Frontal cortex (tissue), 4 donors: ENCODE results near the gene B3GAT3. TPM values are rescaled to one million over a fixed set of nuclear protein-coding genes. Genes with fewer than 3 reads are reported as not detected.
A peak's percentile ranks its signal among the peaks of the same experiment; 100 is the strongest.
"Not testable (repeated sequence)": the region's sequence is repeated elsewhere in the genome, so short reads cannot be mapped to it uniquely, and the experiment has no call there.

Experiments used
- DNase-seq, 2 donors: peaks; one replicate each; pipeline ENCODE4 v3.0.0; 2012; ENCODE audit warnings: low spot score in 2 of 2
- FAIRE-seq: peaks from 2 replicates; lab custom pipeline; 2012; peaks lifted over from hg19 to GRCh38; lab: Jason Lieb, UNC
- total RNA-seq: library from RNA; depleted of rRNA; stranded (reverse); fragments of >200 nt; gene quantifications from one replicate; pipeline ENCODE4 v1.2.3, GENCODE V29; 2014
- donor health status: control.
- donor health status: control.
- donor health status: control.

The B3GAT3 gene
- total RNA-seq, 1 donor from 2014 or later: 21.6 TPM

DNA sequence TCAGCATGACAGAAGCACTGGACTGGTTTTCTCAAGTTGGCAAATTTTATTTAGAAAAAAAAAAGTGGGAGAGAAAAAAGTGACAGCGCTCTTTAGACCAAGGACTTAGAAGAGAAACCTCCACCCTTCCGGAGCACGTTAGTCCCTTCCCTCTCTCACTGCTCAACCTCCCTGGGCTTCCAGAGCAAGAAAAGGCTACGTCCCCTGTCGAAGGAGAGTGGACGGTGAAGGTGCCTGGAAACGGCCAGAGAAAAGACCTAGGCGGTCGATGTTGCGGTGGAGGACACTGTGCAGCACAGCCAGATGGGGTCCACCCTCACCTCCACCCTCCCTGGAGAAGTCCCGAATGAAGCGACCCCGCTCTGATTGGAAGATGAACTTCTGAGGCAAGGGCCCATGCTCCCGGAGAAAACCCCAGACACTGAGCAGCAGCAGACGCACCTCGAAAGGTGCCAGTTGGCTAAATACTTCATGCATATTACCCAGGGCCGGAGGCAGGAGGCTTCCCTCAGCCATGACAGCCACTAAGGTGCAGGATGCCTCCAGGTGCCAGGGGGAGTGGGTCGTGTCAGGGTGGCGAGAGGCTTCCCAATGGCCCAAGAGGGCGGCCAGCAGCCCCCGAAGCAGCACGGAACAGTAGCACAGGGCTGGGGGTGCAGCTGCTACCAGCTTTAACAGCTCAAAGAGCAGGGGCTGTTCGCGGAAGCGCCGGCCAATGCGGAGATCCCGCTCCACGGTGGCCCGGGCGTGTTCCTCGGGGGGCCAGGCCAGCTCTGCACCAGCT lies 25.2 kb upstream of the B3GAT3 start:
- no peak for FAIRE-seq

GRCh38 chr11:62645946-62646824 lies 24.4 kb upstream of the B3GAT3 start, which contains the start of gene GANAB:
Gene GANAB (minus strand): TSS chr11:62646613. CDS start chr11:62646599, 14 bp downstream.
- DNase-seq: peak; percentile 99 to 100
- peak; percentile 55 for FAIRE-seq

More for the DNA sequence above, 25.2 kb upstream of the B3GAT3 start:
- DNase-seq: no peak

- DNase-seq (no peak), FAIRE-seq (no peak)
Measured at GRCh38 chr11:62645671-62645945, 23.8 kb upstream of the B3GAT3 start.

DNA sequence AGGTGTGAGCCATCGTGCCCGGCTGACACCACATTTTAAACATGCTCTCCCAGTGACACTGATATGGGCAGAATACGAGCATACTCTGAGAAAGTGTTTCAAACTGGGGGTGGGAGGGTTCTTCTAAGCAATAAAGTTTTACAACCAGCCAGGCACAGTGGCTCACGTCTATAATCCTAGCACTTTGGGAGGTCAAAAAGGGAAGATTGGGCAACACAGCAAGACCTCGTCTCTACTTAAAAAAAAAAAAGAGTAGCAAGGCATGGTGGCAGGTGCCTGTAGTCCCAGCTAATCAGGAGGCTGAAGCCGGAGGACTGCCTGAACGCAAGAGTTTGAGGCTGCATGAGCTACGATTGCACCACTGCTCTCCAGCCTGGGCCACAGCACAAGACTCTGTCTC lies 22.4 kb upstream of the B3GAT3 start:
- no peak for FAIRE-seq

DNA sequence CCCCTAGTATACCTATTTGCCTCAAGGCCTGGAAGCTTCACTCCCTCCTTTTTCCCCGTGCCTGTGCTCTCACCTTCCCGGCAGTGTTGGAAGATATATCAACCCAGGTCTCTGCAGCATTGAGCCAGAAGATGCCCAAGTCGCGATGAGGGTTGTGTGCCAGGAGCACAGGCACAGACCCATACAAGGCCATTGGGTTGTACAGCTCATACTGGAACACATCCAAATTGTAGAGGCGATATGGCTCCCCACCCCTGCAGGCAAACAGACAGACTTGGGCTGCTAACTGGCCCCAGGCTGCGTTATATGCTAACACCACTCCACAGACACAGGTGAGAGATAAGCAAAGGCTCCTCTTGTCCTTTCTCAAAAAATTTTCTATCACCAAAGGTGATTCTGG lies 10.7 kb upstream of the B3GAT3 start:
- no peak for DNase-seq
- FAIRE-seq: no peak

More for the DNA sequence above, 22.4 kb upstream of the B3GAT3 start:
- no peak for DNase-seq

GRCh38 chr11:62627713-62628112 lies 5.9 kb upstream of the B3GAT3 start:
- DNase-seq: no peak
- no peak for FAIRE-seq

DNA sequence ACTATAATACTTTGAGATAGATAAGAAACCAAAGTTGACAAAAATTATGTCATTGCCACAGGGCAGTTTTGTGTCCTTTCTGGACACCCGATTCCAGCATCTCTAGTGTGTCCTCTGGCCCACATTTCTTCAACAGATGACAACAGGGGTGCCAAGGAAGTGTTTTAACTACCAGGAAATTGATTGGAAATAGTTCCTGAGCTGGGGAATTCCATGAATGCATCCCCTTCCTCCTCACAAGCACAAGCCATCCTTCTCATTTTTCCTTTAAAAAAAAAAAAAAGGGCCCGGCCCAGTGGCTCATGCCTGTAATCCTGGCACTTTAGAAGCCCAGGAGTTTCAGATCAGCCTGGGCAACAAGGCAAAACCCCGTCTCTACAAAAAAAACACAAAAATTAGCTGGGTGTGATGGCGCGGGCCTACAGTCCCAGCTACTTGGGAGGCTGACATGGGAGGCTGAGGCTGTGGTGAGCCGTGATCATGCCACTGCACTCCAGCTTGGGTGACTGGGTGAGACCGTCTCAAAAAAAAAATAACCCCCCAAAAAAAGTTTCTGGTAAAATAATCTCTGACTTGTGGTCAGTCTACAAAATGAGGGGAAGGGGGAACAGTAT lies 797 bp upstream of the B3GAT3 start:
- DNase-seq (no peak), FAIRE-seq (no peak)

DNA sequence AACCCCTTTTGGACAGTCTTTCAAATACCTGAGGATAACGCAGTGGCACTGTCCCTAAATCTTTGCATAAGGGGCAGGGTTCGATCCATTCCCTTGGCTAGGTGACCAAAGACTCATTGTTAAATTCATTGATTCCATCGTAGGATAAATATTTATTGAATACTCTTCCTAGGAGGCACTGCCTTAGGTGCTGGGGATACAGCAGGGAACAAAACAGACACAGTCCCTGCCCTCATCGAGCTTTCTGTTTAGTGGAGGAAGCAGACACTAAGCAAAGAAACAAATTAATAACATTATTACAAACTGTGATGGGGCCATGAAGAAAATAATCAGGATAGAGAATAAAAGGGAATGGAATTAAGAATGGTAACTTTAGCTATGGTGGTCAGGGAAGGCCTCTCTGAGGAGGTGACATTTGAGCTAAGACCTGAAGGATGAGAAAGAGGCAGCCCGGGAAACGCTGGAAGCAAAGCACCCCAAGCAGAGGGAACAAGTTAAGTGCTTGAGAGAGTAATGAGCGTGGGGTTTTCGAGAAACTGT lies 689 bp downstream of the B3GAT3 start:
- DNase-seq (no peak), FAIRE-seq (no peak)

- not testable (repeated sequence) for FAIRE-seq, DNase-seq
Measured at GRCh38 chr11:62616957-62617356, 4.8 kb downstream of the B3GAT3 start.

DNA sequence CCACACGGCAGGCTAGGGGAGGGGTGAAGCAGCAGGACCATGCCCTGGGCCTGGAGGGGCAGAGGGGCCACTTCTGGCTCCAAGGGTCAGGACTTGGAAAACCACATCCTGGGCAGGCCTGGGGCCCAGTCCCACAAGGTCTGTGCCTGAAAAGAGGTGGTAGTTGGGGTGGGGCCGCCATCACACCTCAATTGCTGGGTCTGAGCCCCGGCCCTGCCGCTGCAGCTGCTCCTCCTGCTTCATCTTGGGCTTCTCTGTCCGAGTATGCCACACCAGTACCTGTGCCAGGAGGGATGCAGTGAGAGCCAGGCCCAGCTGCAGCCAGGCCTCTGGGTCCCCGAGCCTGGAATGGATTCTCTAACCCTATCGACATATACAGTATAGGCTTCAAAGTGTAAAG lies 6.3 kb downstream of the B3GAT3 start:
- DNase-seq (no peak), FAIRE-seq (no peak)

GRCh38 chr11:62614275-62614674 lies 7.5 kb downstream of the B3GAT3 start:
- DNase-seq (no peak), FAIRE-seq (no peak)

GRCh38 chr11:62613291-62613778 lies 8.5 kb downstream of the B3GAT3 start:
- no peak for FAIRE-seq
- DNase-seq: no peak

GRCh38 chr11:62612366-62613290 lies 9.2 kb downstream of the B3GAT3 start, which contains the start of the genes EML3 and ROM1:
Gene EML3 (minus strand): TSS chr11:62612775. CDS start chr11:62612457, 318 bp downstream.
Gene ROM1 (plus strand): TSS chr11:62613257. CDS start chr11:62613282, 25 bp downstream.
- DNase-seq (peak; percentile 84 to 90), FAIRE-seq (no peak)

DNA sequence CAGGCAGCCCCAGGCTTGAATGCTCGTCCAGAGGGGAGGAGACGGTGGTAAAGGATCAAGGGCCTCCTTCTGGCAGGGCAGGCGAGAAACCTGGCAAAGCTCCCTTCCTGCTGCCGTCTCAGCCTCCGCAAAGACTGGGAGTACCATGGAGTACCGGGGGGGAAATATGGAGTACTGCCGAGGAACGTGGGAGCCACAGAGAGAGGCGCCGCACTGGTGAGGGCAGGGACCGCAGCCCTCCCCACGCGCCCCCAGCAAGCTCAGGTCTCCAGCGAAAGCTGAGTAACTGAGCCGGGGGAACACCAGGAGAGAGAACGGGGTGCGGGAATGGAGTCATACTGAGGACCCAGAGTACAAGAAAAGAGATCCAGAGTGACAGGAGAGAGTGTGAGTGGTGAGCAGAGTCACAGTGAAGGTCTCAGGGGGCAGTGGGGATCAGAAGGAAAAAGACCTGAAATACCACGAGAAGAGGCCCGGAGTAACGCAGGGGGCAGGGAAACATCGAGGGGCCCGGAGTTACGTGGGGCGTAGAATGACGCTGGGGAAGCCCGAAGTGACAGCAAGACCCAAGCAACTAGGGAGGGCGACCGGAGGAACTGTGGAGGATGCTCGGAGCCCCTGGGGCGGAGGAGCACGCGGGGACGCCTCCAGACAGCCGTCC lies 10.0 kb downstream of the B3GAT3 start:
- DNase-seq (peak in 1 of 2 donors; percentile 59), FAIRE-seq (no peak)

DNA sequence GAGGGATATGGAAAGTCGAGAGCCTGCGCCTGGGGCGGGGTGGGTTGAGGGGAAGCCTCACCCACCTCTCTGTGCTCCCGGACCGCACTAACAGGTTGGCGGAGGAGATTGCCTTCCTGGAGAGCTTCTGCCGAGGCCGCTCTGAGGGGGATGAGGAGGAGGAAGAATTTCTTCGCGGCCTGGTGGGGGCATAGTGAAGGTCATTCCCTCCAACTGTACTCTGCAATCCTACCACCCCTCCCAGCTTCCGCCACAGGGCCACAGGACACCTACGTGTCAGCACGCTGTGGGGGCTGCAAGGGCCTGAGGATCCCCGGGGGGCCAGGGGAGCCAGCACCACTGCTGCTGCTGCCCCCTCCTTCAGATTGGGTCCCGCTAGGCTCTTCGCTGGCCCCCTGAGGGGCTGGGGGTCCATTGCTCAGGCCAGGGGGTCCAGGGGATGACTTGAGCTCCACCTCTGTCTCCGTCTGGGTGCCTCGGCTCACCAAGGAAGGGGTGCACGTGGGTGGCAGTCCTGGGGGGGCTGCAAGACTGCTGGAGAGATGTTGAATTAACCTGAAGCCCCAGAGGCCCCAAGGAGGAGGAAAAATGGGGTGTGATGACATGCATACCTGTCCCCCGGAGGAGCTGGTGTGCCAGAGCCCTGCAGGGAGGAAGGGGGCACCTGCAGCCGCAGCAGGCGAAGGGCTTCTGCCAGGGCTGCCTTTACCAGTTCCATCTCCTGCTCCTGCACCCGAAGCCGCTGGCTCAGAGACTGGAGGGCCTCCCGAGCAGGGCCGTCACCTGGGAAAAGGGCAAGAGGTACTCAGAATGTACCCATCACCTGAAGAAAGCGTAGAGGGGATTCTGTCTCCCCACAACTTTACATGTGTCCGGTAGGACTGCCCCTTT lies 10.7 kb downstream of the B3GAT3 start:
- DNase-seq (no peak), FAIRE-seq (no peak)

- FAIRE-seq: no peak
Measured at GRCh38 chr11:62610403-62610802, 11.4 kb downstream of the B3GAT3 start.

DNA sequence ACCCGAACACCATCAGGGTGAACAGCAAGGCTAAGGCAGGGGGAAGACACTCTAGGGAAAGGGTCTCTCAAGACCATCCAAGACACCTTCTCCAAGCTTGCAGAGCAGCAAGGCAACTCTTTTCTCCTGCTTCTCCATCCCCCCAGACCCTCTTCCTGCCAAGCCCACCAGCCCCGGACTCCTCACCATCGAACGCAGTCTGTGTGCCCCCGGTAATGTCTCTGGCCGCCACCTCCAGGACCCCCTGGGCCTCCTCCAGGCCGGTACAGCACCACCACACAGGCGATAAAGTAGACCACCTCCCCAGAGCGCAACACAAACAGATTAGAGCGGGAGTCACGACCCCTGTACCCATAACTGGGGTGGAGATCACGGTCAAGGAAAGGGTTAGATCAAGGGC lies 13.0 kb downstream of the B3GAT3 start:
- no peak for FAIRE-seq
- no peak for DNase-seq

More at GRCh38 chr11:62610403-62610802, 11.4 kb downstream of the B3GAT3 start:
- no peak for DNase-seq
